ENCODE results near the gene ADCY9. TPM values are rescaled to one million over a fixed set of nuclear protein-coding genes. Genes with fewer than 3 reads are reported as not detected.
A peak's percentile ranks its signal among the peaks of the same experiment; 100 is the strongest.
"Not testable (repeated sequence)": the region's sequence is repeated elsewhere in the genome, so short reads cannot be mapped to it uniquely, and the experiment has no call there.

The ADCY9 gene
- total RNA-seq, 1 donor from 2014 or later, result 6.9 TPM

- DNase-seq (ENCODE audit: low spot score, unreplicated experiment), result no peak
- Mint-ChIP-seq H3K27ac (no peak overlapping the region), H3K27me3 (peaks cover 23% of the 10 kb centered on the region), H3K4me1 (ENCODE audit: low read depth) (no peaks in the 10 kb centered on the region), H3K36me3 (ENCODE audit: insufficient read depth) (no peaks in the 10 kb centered on the region), H3K4me3 (ENCODE audit: low read depth) (no peak overlapping the region), H3K9me3 (ENCODE audit: low read depth) (no peaks in the 10 kb centered on the region)
- TF ChIP-seq, protein P1, sequence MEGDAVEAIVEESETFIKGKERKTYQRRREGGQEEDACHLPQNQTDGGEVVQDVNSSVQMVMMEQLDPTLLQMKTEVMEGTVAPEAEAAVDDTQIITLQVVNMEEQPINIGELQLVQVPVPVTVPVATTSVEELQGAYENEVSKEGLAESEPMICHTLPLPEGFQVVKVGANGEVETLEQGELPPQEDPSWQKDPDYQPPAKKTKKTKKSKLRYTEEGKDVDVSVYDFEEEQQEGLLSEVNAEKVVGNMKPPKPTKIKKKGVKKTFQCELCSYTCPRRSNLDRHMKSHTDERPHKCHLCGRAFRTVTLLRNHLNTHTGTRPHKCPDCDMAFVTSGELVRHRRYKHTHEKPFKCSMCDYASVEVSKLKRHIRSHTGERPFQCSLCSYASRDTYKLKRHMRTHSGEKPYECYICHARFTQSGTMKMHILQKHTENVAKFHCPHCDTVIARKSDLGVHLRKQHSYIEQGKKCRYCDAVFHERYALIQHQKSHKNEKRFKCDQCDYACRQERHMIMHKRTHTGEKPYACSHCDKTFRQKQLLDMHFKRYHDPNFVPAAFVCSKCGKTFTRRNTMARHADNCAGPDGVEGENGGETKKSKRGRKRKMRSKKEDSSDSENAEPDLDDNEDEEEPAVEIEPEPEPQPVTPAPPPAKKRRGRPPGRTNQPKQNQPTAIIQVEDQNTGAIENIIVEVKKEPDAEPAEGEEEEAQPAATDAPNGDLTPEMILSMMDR (IDR thresholded peaks at IDR 0.05; ENCODE audit: unreplicated experiment), result no peak
Observed at GRCh38 chr16:3954411-3954921, 161.8 kb downstream of the ADCY9 start.

DNA sequence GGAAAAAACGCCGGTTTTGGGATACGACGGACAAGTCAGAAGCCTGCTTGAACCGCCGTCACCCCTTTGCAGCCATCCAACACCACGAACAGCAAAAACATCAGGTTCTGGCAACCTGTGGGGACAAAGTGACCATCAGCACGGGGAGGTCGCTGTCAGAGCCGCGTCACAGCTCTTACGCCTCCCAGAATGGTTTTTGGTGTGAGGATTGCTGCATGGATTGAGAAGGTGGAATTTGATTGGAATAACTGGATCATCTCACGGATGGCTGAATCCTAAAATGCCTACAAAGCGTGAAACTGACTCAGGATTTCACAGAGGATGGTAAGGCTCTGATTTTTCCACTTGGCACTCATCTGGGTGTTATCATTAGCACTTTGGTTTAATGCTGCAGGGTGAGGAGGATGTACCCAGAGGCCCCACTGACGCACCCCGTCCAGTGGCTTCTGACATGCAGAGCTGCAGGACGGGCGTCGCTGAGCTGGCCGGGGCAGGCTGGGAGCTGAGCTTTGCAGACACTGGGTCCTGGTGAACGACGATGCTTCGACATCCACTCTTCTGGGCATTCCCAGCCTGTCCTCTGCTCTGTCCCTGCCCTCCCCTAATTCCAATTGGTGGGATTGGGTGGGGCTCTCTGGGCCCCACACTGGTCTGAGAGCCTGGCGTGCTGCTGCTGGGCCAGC is 162.4 kb downstream of the ADCY9 start:
- no peaks in the 10 kb centered on the region for H3K9me3 Mint-ChIP-seq (ENCODE audit: low read depth)
- no peak overlapping the region for H3K4me3 Mint-ChIP-seq (ENCODE audit: low read depth)
- peaks cover 23% of the 10 kb centered on the region for H3K27me3 Mint-ChIP-seq
- TF ChIP-seq, protein P1 (IDR thresholded peaks at IDR 0.05; ENCODE audit: unreplicated experiment), result no peak
- no peaks in the 10 kb centered on the region for H3K36me3 Mint-ChIP-seq (ENCODE audit: insufficient read depth)
- no peak for DNase-seq (ENCODE audit: low spot score, unreplicated experiment)
- no peak overlapping the region for H3K27ac Mint-ChIP-seq
- H3K4me1 Mint-ChIP-seq (ENCODE audit: low read depth), result no peaks in the 10 kb centered on the region

- TF ChIP-seq, protein P1 (IDR thresholded peaks at IDR 0.05; ENCODE audit: unreplicated experiment), result no peak
- peaks cover 22% of the 10 kb centered on the region for H3K27me3 Mint-ChIP-seq
- no peaks in the 10 kb centered on the region for H3K36me3 Mint-ChIP-seq (ENCODE audit: insufficient read depth)
- H3K4me3 Mint-ChIP-seq (ENCODE audit: low read depth), result no peak overlapping the region
- no peak overlapping the region for H3K27ac Mint-ChIP-seq
- H3K4me1 Mint-ChIP-seq (ENCODE audit: low read depth), result no peaks in the 10 kb centered on the region
- no peak for DNase-seq (ENCODE audit: low spot score, unreplicated experiment)
- no peaks in the 10 kb centered on the region for H3K9me3 Mint-ChIP-seq (ENCODE audit: low read depth)
Observed at GRCh38 chr16:3952737-3953131, 163.5 kb downstream of the ADCY9 start.

DNA sequence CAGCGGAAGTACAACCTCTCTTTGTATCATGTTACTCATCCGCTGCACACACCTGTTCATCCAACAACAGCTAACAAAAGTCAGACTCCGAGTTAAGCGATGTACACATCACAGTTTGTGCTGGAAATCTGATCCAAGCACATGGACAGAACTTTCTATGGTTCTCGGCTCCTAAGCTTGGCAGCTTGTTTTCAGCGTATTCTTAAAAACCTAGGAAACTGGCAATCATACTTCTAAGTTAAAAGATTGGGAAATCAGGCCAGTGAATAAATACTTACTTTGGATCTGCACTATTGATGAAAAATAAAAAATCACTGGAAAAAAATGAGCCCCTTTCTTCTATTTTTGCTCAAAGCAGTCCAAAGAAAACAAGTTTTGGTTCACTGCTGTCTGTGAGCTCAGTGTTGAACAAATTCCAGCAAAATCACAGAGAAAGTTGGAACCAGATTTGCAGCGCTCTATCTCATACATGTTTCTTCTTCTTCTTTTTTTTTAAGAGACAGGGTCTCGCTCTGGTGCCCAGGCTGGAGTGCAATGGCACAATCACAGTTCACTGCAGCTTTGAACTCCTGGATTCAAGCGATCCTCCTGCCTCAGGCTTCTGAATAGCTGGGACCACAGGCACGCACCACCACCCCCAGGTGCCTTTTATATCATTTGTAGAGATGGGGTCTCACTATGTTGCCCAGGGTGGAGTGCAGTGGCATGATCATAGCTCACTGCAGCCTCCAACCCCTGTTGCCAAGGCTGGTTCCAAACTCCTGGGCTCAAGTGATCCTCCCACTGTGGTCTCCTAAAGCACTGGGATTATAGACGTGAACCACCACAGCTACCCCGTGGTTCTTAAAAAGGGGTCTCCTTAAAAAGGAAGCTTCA is 164.1 kb downstream of the ADCY9 start:
- Mint-ChIP-seq H3K4me1 (ENCODE audit: low read depth) (no peaks in the 10 kb centered on the region), H3K9me3 (ENCODE audit: low read depth) (no peaks in the 10 kb centered on the region), H3K4me3 (ENCODE audit: low read depth) (no peak overlapping the region), H3K36me3 (ENCODE audit: insufficient read depth) (no peaks in the 10 kb centered on the region), H3K27me3 (peaks cover 16% of the 10 kb centered on the region), H3K27ac (peak overlapping the region; percentile 42)
- no peak for DNase-seq (ENCODE audit: low spot score, unreplicated experiment)
- TF ChIP-seq, protein P1 (IDR thresholded peaks at IDR 0.05; ENCODE audit: unreplicated experiment), result no peak

GRCh38 chr16:3951380-3951779 is 164.9 kb downstream of the ADCY9 start:
- not testable (repeated sequence) for H3K36me3 Mint-ChIP-seq (ENCODE audit: insufficient read depth); H3K9me3 Mint-ChIP-seq (ENCODE audit: low read depth); DNase-seq (ENCODE audit: low spot score, unreplicated experiment); H3K4me1 Mint-ChIP-seq (ENCODE audit: low read depth); H3K4me3 Mint-ChIP-seq (ENCODE audit: low read depth)
- Mint-ChIP-seq H3K27me3 (peaks cover 11% of the 10 kb centered on the region), H3K27ac (peak overlapping the region; percentile 42)
